Measurements from ENCODE around the gene SP2.

Gene SP2

DNA sequence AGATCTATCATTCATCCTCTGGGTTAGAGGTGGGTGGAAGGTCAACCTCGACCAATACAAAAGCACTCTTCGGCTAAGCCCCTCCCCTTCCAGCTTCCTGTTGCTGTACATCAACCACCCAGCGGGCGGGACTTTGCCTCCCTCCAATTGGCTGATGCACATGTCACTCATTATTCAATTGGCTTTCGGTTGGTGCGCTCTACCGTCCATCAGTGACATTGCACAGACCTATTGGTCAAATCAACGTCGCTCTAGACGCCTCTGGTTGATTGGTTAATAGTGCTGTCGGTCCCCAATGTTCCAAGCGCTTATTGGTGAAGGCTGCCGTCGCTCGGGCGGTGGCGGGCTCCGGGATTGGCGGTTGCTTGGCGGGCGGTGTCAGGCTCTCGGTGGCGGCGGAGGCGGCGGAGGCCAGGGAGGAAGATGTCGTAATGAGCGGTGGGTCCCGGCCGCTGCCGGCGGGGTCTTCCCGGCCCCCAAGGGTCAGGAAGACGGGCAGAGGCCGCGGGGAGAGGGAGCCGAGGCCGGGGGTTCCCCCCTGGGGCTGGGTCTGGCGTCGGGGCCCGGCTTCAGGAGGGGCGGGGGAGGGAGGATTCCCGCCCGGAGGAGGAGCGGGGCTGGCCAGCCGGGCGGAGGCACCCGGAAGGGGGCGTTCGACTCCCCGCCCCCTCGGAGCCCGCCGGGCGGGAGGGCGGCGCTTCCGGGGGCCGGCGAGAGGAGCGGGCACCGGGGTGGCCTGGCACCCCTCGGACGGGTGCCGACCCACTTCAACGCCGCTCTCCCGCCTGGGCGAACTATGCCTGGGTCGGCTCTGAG is at the start of gene SP2:
Gene SP2 (plus strand): TSS at position 381 of the 816 bp plus-strand sequence. CDS start 51 bp downstream, at position 432.
- Histone ChIP-seq H3K4me1 (ENCODE audit: control insufficient read depth, insufficient read depth, low read length) (peaks cover 33% of the 10 kb centered on the region), H3K27me3 (ENCODE audit: control insufficient read depth, insufficient read depth, low read length) (no peaks in the 10 kb centered on the region), H3K9me3 (ENCODE audit: control insufficient read depth, insufficient read depth, low read depth, low read length) (no peaks in the 10 kb centered on the region), H3K36me3 (ENCODE audit: control insufficient read depth, insufficient read depth, low read length) (no peaks in the 10 kb centered on the region), H3K4me3 (ENCODE audit: low read depth, low read length) (peak within 1 kb of the TSS; percentile 81), H3K27ac (ENCODE audit: low read depth, low read length) (peak within 1 kb of the TSS; percentile 91), H3K9ac (ENCODE audit: low read length) (peak within 1 kb of the TSS; percentile 87)

DNA sequence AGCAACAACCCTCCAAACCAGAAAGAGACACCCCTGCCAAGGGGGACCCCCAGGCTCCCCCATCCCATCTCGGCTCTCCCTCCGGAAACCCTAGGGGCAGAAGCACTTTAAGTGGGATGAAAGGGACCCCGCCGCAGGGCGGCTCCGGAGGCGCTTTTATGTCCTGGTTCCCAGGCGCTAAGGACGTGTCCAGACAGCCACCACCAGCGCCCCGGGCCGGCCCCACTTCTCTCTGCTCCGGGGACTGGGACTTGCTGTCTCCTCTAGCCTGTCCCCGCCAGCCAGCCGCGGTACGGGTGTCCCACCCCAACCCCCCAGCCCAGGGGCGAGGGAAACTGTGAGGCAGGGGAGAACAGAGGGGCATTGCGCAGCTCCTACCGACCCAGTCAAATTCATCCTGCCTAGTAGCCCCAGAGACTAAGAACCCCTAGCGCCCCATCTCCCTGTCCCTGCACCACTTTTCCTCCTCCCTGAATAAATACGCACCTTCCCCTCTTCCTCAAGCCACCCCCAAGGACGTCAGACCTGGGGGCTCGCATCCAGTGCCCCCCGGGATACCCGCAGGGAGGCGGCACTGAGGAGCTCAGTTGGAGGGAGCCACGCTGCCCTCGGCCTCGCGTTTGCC is 49.2 kb upstream of the SP2 start:
- Histone ChIP-seq H3K4me1 (ENCODE audit: control insufficient read depth, insufficient read depth, low read length) (peaks cover 67% of the 10 kb centered on the region), H3K27ac (ENCODE audit: low read depth, low read length) (no peak overlapping the region), H3K36me3 (ENCODE audit: control insufficient read depth, insufficient read depth, low read length) (no peaks in the 10 kb centered on the region), H3K9me3 (ENCODE audit: control insufficient read depth, insufficient read depth, low read depth, low read length) (no peaks in the 10 kb centered on the region), H3K4me3 (ENCODE audit: low read depth, low read length) (peak overlapping the region; percentile 61), H3K27me3 (ENCODE audit: control insufficient read depth, insufficient read depth, low read length) (peaks cover 68% of the 10 kb centered on the region), H3K9ac (ENCODE audit: low read length) (no peak overlapping the region)

DNA sequence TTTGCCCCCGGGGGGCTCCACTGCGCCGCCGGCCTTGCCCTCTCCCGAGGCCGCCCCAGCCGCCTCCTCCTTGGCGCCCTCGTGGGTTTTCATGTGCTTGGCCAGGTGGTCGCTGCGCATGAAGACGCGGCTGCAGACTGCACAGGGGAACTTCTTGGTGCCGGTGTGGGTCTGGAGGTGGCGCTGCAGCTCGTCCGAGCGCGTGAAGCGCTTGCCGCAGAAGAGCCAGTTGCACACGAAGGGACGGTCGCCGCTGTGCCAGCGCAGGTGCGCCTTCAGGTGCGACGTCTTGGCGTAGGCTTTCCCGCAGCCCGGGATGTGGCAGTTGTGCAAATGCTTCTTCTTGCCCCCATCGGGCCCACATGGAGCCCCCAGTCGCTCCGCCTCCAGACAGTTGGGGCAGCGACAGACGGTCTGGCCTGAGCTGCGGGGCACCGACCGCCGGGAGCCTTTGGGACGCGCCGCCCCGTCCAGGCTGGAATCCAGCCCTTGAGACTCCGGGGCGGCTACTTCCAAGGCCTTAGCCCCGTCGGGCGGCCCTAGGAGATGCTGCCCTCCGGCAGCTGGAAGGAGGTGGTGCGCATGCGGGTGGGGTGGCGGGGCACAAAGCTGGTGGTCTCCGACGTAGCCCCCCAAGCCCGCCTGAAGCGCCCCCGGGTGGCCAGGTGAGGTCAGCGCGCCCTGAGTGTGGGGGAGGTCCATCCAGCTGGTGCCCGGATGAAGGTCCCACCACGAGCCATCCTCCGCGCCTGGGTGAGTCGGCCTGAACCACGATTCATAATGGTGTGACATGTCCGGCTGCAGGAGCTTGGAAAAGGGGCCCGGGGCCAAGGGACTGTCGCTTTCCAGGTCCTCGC is 48.5 kb upstream of the SP2 start:
- Histone ChIP-seq H3K9ac (ENCODE audit: low read length) (no peak overlapping the region), H3K36me3 (ENCODE audit: control insufficient read depth, insufficient read depth, low read length) (no peaks in the 10 kb centered on the region), H3K4me3 (ENCODE audit: low read depth, low read length) (peak overlapping the region; percentile 61), H3K9me3 (ENCODE audit: control insufficient read depth, insufficient read depth, low read depth, low read length) (no peaks in the 10 kb centered on the region), H3K4me1 (ENCODE audit: control insufficient read depth, insufficient read depth, low read length) (peaks cover 73% of the 10 kb centered on the region), H3K27me3 (ENCODE audit: control insufficient read depth, insufficient read depth, low read length) (peaks cover 76% of the 10 kb centered on the region), H3K27ac (ENCODE audit: low read depth, low read length) (no peak overlapping the region)

DNA sequence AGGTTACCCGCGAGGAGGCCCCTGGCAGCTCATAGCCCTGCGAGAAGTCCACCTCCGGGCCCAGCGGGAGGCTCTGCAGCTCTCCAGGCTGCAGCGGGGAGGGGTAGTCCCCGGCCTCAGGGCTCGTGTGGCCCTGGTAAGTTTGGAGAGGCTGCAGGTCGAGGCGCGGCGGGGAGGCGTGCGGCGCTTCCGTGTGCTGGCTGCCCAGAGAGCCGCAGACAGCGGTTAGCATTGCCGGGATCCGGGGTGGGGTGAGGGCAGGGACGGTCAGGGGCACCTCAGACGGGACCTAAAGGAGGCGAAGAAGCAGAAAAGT is 47.9 kb upstream of the SP2 start:
- H3K9me3 ChIP-seq (ENCODE audit: control insufficient read depth, insufficient read depth, low read depth, low read length), result no peaks in the 10 kb centered on the region
- H3K27me3 ChIP-seq (ENCODE audit: control insufficient read depth, insufficient read depth, low read length), result peaks cover 81% of the 10 kb centered on the region
- H3K9ac ChIP-seq (ENCODE audit: low read length), result peak overlapping the region; percentile 19
- peaks cover 75% of the 10 kb centered on the region for H3K4me1 ChIP-seq (ENCODE audit: control insufficient read depth, insufficient read depth, low read length)
- H3K27ac ChIP-seq (ENCODE audit: low read depth, low read length), result no peak overlapping the region
- H3K4me3 ChIP-seq (ENCODE audit: low read depth, low read length), result peak overlapping the region; percentile 61
- no peaks in the 10 kb centered on the region for H3K36me3 ChIP-seq (ENCODE audit: control insufficient read depth, insufficient read depth, low read length)

DNA sequence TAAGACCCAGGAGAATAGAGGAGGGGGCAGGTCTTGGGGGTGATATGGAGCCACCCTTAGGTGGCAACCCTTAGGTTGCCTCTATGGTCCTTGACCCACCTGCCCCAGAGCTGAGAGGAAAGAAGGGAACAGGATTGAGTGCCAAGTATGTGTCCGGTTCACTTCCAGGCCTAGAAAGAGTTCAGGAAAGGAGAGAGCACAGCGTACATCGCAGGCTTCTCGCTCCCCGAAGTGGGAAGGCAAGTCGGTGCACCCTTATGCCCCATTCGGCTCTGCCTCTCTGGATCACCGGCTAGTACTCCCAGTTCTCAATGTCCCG is 45.7 kb upstream of the SP2 start:
- no peaks in the 10 kb centered on the region for H3K36me3 ChIP-seq (ENCODE audit: control insufficient read depth, insufficient read depth, low read length)
- no peaks in the 10 kb centered on the region for H3K9me3 ChIP-seq (ENCODE audit: control insufficient read depth, insufficient read depth, low read depth, low read length)
- H3K4me1 ChIP-seq (ENCODE audit: control insufficient read depth, insufficient read depth, low read length), result peaks cover 62% of the 10 kb centered on the region
- H3K27ac ChIP-seq (ENCODE audit: low read depth, low read length), result no peak overlapping the region
- H3K9ac ChIP-seq (ENCODE audit: low read length), result peak overlapping the region; percentile 55
- peaks cover 96% of the 10 kb centered on the region for H3K27me3 ChIP-seq (ENCODE audit: control insufficient read depth, insufficient read depth, low read length)
- peak overlapping the region; percentile 72 for H3K4me3 ChIP-seq (ENCODE audit: low read depth, low read length)

DNA sequence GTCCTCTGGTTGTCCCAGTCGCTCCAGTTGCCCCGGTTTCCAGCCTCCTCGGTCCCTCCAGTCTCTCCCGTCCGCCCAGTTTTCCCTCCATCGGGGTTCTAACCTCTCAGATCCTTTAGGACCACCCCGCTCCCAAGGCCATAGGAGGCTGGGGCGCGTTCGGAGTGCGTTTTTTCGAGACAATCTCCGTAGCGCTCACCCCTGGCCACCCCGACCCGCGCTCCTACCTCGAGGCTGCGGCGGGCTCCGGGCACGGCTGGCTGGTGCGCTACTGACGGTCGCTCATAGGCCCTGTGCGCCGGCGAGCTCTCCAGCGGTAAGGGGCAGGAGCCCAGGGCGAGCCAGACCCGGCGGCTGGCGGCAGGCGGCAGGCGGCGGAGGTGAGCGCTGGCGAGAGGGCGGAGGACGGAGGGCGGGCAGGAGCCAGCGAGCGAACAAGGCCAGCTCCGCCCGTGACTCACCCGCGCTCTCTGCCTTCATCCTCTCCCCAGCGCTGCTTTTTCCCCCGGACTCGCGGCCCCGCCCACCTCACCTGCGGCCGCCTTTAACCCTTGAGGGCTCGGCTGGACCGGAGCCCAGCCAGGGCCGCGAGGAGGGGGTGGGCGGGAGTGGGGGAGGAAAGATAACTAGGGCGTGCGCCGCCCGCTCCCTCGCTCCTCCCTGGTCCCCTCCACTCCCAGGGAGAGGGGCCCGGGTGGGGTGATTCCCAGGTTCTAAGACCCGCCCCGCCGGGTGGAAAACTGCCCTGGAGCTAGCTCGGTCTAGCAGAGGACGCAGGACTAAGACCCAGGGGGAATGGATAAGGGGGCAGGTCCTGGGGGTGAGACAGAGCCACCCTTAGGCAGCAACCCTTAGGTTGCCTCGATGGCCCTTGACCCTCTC is 45.1 kb upstream of the SP2 start, which contains the start of gene SP6:
Gene SP6 (minus strand): TSS at position 472 of the 882 bp plus-strand sequence. CDS start 2,734 bp downstream, outside the sequence.
- peak within 1 kb of the TSS; percentile 55 for H3K9ac ChIP-seq (ENCODE audit: low read length)
- no peak within 1 kb of the TSS for H3K27ac ChIP-seq (ENCODE audit: low read depth, low read length)

DNA sequence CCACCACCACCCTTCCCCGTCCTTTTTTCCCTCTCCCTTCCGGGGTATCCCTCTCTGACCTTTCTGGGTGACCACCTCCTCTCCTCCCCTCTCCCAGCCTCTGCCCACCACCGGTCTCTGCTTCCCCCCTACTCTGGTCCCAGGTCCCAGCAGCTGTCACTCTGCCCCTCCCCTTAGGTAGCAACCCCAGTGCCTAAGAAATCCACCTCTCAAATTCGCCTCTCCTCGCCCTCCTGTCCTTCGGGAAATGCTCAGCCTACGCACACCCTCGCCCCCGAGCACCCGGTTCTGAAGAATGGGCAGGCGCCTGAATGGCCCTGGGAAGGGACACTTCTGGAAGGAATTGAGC is 44.3 kb upstream of the SP2 start:
- peak overlapping the region; percentile 72 for H3K4me3 ChIP-seq (ENCODE audit: low read depth, low read length)

More for the DNA sequence above, 45.1 kb upstream of the SP2 start, which contains the start of gene SP6:
- Histone ChIP-seq H3K4me1 (ENCODE audit: control insufficient read depth, insufficient read depth, low read length) (peaks cover 64% of the 10 kb centered on the region), H3K27me3 (ENCODE audit: control insufficient read depth, insufficient read depth, low read length) (peaks cover 96% of the 10 kb centered on the region), H3K36me3 (ENCODE audit: control insufficient read depth, insufficient read depth, low read length) (no peaks in the 10 kb centered on the region), H3K9me3 (ENCODE audit: control insufficient read depth, insufficient read depth, low read depth, low read length) (no peaks in the 10 kb centered on the region), H3K4me3 (ENCODE audit: low read depth, low read length) (peak within 1 kb of the TSS; percentile 72)

DNA sequence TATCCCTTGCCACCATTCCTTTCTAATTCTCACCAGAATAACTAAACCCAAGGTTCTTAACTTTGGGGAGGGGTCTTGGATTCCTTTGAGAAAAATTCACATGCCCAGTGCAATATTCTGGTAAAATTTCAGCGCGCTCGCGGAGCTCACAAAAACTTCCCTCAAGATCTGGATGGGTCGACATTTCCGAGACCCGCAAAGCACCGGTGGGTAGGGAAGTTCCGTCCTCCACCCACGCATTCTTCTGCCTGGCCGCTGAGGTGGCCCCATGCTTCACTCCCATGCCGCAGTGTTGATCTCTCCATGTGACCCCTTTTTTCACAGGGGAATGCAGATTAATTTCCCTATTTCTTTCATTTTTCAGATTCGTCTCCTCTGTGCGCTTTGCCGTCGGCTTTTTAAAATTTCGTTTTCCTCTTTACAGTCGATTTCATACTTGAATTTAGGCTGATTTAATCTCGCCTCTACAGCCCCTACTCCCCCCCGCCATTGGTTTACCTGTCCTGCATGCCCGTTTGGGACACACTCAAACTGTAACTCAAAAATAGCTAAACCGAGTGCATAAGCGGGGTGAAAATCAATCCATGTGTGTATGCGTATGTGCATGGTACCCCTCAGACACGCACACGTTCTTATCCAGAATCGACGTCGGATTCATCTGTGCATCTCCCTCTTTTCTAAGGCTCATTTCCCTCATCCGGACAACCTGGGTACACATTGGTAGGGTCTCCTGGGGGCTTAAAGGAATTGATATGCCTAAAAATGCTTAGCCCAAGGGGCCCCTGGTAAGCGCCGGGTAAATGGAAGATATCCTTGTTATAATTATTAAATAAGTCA is 43.7 kb upstream of the SP2 start:
- Histone ChIP-seq H3K4me1 (ENCODE audit: control insufficient read depth, insufficient read depth, low read length) (peaks cover 59% of the 10 kb centered on the region), H3K27ac (ENCODE audit: low read depth, low read length) (no peak overlapping the region), H3K4me3 (ENCODE audit: low read depth, low read length) (peak overlapping the region; percentile 72), H3K9me3 (ENCODE audit: control insufficient read depth, insufficient read depth, low read depth, low read length) (no peaks in the 10 kb centered on the region), H3K9ac (ENCODE audit: low read length) (no peak overlapping the region), H3K27me3 (ENCODE audit: control insufficient read depth, insufficient read depth, low read length) (peaks cover 93% of the 10 kb centered on the region), H3K36me3 (ENCODE audit: control insufficient read depth, insufficient read depth, low read length) (no peaks in the 10 kb centered on the region)

More for the DNA sequence above, 44.3 kb upstream of the SP2 start:
- no peaks in the 10 kb centered on the region for H3K9me3 ChIP-seq (ENCODE audit: control insufficient read depth, insufficient read depth, low read depth, low read length)
- peaks cover 63% of the 10 kb centered on the region for H3K4me1 ChIP-seq (ENCODE audit: control insufficient read depth, insufficient read depth, low read length)
- no peak overlapping the region for H3K9ac ChIP-seq (ENCODE audit: low read length)
- H3K27ac ChIP-seq (ENCODE audit: low read depth, low read length), result no peak overlapping the region
- peaks cover 96% of the 10 kb centered on the region for H3K27me3 ChIP-seq (ENCODE audit: control insufficient read depth, insufficient read depth, low read length)
- H3K36me3 ChIP-seq (ENCODE audit: control insufficient read depth, insufficient read depth, low read length), result no peaks in the 10 kb centered on the region

DNA sequence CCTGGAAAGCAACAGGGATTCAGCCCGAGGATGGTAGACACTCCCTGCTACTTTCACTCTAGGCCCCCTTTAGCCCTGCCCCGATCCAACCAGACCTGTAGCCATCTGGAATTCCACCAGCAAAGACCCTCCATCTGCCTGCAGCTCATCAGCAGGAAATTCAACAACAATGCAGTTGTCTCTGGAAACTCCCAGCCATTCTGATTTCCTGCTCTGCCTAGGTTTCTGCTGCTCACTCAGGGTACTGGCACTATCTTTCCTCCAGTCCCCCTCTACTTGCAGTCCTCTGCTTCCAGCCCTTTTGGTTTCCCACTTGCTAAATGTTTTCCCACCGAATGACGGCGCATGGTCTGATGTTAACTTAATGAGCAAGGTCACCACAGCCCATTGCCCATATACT is 42.4 kb upstream of the SP2 start:
- Histone ChIP-seq H3K27ac (ENCODE audit: low read depth, low read length) (no peak overlapping the region), H3K9ac (ENCODE audit: low read length) (no peak overlapping the region), H3K4me1 (ENCODE audit: control insufficient read depth, insufficient read depth, low read length) (peaks cover 56% of the 10 kb centered on the region), H3K36me3 (ENCODE audit: control insufficient read depth, insufficient read depth, low read length) (no peaks in the 10 kb centered on the region), H3K4me3 (ENCODE audit: low read depth, low read length) (no peak overlapping the region), H3K27me3 (ENCODE audit: control insufficient read depth, insufficient read depth, low read length) (peaks cover 80% of the 10 kb centered on the region), H3K9me3 (ENCODE audit: control insufficient read depth, insufficient read depth, low read depth, low read length) (no peaks in the 10 kb centered on the region)

DNA sequence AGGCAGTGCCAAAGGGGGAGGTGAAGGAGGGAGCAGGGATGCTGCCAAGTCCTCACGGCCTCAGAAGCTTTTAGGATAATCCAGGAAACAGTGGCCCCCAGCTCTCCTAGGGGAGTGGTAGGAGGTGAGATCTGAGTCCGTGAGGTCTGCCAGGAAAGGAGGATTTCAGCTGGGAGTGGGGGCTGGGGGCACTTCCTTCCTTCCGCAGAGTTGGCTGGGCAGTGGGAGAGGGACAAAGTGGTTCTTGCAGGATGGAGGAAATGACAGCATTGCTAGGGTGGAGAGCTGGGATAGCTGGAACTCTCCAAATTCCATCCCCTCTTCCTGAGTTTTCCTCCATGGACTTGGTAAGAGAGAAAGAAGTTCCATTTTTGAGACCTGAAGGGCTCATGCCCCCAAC is 40.3 kb upstream of the SP2 start:
- H3K9ac ChIP-seq (ENCODE audit: low read length), result no peak overlapping the region
- H3K36me3 ChIP-seq (ENCODE audit: control insufficient read depth, insufficient read depth, low read length), result no peaks in the 10 kb centered on the region
- no peaks in the 10 kb centered on the region for H3K9me3 ChIP-seq (ENCODE audit: control insufficient read depth, insufficient read depth, low read depth, low read length)
- no peak overlapping the region for H3K27ac ChIP-seq (ENCODE audit: low read depth, low read length)
- no peak overlapping the region for H3K4me3 ChIP-seq (ENCODE audit: low read depth, low read length)
- H3K27me3 ChIP-seq (ENCODE audit: control insufficient read depth, insufficient read depth, low read length), result peaks cover 67% of the 10 kb centered on the region
- peaks cover 41% of the 10 kb centered on the region for H3K4me1 ChIP-seq (ENCODE audit: control insufficient read depth, insufficient read depth, low read length)
